Aorta (tissue), 4 donors: Measurements from ENCODE around the gene SRMS. TPM values are rescaled to one million over a fixed set of nuclear protein-coding genes. Genes with fewer than 3 reads are reported as not detected.

Source experiments
- polyA plus RNA-seq, 2 donors: library from polyadenylated mRNA; stranded (reverse); fragments of 200-250 nt; gene quantifications; one replicate each; pipeline ENCODE4 v1.2.3, GENCODE V29; 2013
- total RNA-seq, 2 donors: library from RNA; stranded (reverse); fragmentation: NEBNext Ultra II Directional; extraction: Animal tissue kit (Norgen Biotek cat#: 25700); gene quantifications; one replicate each; pipeline ENCODE4 v1.2.1, GENCODE V29; 2021
- donor health status: healthy with polysubstance abuse.
- donor health status: Bipolar disorder and iron deficiency.
- donor health status: DM: no; HTN: no; CAD: no.
- donor health status: DM: yes; HTN: yes; CAD: no.

The SRMS gene
- total and polyA plus RNA-seq, 4 donors = not detected

Other genes starting within 250 kb of the SRMS start
- gene CHRNA4, start 186.4 kb downstream of the SRMS start, total RNA-seq = not detected
- gene CHRNA4, start 186.4 kb downstream of the SRMS start, polyA plus RNA-seq = not detected
- not detected for gene KCNQ2, start 75.1 kb downstream of the SRMS start, total RNA-seq
- gene KCNQ2, start 75.1 kb downstream of the SRMS start, polyA plus RNA-seq = not detected
- gene EEF1A2, start 48.7 kb downstream of the SRMS start, total RNA-seq = 1 to 10 TPM in 1 of 2 donors, under 1 TPM in 1; 0.88 to 1.5 TPM
- gene EEF1A2, start 48.7 kb downstream of the SRMS start, polyA plus RNA-seq = 1 to 10 TPM in 1 of 2 donors, under 1 TPM in 1; 0.64 to 6.0 TPM
- gene PPDPF, start 27.0 kb downstream of the SRMS start, total RNA-seq = 100 to 1,000 TPM; 176 to 190 TPM
- 100 to 1,000 TPM; 360 to 386 TPM for gene PPDPF, start 27.0 kb downstream of the SRMS start, polyA plus RNA-seq
- under 1 TPM; 0.19 to 0.30 TPM for gene PTK6, start 10.4 kb downstream of the SRMS start, total RNA-seq
- 1 to 10 TPM in 1 of 2 donors, under 1 TPM in 1; 0.10 to 4.6 TPM for gene PTK6, start 10.4 kb downstream of the SRMS start, polyA plus RNA-seq
- gene FNDC11, start 6.4 kb upstream of the SRMS start, total RNA-seq = under 1 TPM in 1 of 2 donors, not detected in 1; 0.57 TPM
- under 1 TPM in 1 of 2 donors, not detected in 1; 0.84 TPM for gene FNDC11, start 6.4 kb upstream of the SRMS start, polyA plus RNA-seq
- 10 to 100 TPM; 23.2 to 41.6 TPM for gene HELZ2, start 26.5 kb upstream of the SRMS start, total RNA-seq
- 1 to 10 TPM; 2.3 to 4.8 TPM for gene HELZ2, start 26.5 kb upstream of the SRMS start, polyA plus RNA-seq
- gene GMEB2, start 79.4 kb upstream of the SRMS start, total RNA-seq = 10 to 100 TPM; 10.2 to 10.3 TPM
- gene GMEB2, start 79.4 kb upstream of the SRMS start, polyA plus RNA-seq = 1 to 10 TPM; 3.9 to 9.6 TPM
- gene STMN3, start 105.7 kb upstream of the SRMS start, total RNA-seq = 10 to 100 TPM; 10.5 to 31.2 TPM
- 10 to 100 TPM; 11.3 to 26.1 TPM for gene STMN3, start 105.7 kb upstream of the SRMS start, polyA plus RNA-seq
- gene RTEL1, start 110.6 kb upstream of the SRMS start, total RNA-seq = 10 to 100 TPM; 35.5 to 43.0 TPM
- gene RTEL1, start 110.6 kb upstream of the SRMS start, polyA plus RNA-seq = 100 to 1,000 TPM in 1 of 2 donors, 1 to 10 TPM in 1; 6.8 to 114 TPM
- 10 to 100 TPM in 1 of 2 donors, 1 to 10 TPM in 1; 5.9 to 11.5 TPM for gene TNFRSF6B, start 148.9 kb upstream of the SRMS start, total RNA-seq
- 10 to 100 TPM in 1 of 2 donors, 1 to 10 TPM in 1; 2.1 to 73.9 TPM for gene TNFRSF6B, start 148.9 kb upstream of the SRMS start, polyA plus RNA-seq
- gene ARFRP1, start 160.2 kb upstream of the SRMS start, total RNA-seq = 10 to 100 TPM; 46.3 to 51.7 TPM
- 10 to 100 TPM; 28.9 to 76.2 TPM for gene ARFRP1, start 160.2 kb upstream of the SRMS start, polyA plus RNA-seq
- gene ZGPAT, start 160.3 kb upstream of the SRMS start, total RNA-seq = 10 to 100 TPM; 20.8 to 28.6 TPM
- gene ZGPAT, start 160.3 kb upstream of the SRMS start, polyA plus RNA-seq = 10 to 100 TPM; 22.5 to 49.5 TPM
- 1 to 10 TPM; 6.5 to 7.4 TPM for gene LIME1, start 188.9 kb upstream of the SRMS start, total RNA-seq
- 10 to 100 TPM in 1 of 2 donors, 1 to 10 TPM in 1; 9.9 to 57.6 TPM for gene LIME1, start 188.9 kb upstream of the SRMS start, polyA plus RNA-seq
- 10 to 100 TPM; 49.9 to 72.4 TPM for gene SLC2A4RG, start 192.0 kb upstream of the SRMS start, total RNA-seq
- 10 to 100 TPM; 24.7 to 86.7 TPM for gene SLC2A4RG, start 192.0 kb upstream of the SRMS start, polyA plus RNA-seq